ENCODE results near the gene RAB11A. TPM values are rescaled to one million over a fixed set of nuclear protein-coding genes. Genes with fewer than 3 reads are reported as not detected.

The RAB11A gene
- total RNA-seq, 1 donor from 2014 or later = 317 TPM

DNA sequence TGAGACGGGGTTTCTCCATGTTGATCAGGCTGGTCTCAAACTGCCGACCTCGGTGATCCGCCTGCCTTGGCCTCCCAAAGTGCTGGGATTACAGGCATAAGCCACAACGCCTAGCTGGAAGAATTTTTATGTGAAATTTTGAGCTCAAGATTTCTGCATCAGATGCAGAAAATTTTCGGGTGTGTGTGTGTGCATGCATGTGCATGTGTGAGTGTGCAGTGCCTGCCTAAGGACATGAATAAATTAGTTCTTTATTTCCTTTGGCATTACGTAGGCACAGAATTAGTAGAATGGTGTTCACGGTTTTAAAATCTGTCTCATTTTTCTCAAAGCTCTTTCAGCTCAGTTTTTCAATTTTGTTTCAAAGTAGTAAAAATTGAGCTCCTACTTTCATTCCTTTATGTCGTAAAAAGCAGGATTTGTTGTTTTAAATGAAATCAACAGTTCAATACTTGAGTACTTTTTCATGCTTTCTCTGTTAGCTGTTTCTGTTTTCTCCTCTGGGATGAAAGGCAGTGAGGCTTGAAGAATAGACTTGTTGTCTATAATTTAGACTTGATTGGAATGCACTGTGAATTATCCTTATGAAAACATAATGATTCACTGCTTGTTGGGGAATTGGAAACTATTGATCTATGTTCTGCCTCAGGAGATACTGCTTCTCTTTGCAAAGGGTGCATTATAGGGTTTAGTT, 23.3 kb upstream of the RAB11A start:
- peaks cover 19% of the 10 kb centered on the region for H3K27me3 Mint-ChIP-seq (ENCODE audit: unreplicated experiment)

GRCh38 chr15:65847989-65848388, 21.3 kb upstream of the RAB11A start:
- TF ChIP-seq, protein P1, sequence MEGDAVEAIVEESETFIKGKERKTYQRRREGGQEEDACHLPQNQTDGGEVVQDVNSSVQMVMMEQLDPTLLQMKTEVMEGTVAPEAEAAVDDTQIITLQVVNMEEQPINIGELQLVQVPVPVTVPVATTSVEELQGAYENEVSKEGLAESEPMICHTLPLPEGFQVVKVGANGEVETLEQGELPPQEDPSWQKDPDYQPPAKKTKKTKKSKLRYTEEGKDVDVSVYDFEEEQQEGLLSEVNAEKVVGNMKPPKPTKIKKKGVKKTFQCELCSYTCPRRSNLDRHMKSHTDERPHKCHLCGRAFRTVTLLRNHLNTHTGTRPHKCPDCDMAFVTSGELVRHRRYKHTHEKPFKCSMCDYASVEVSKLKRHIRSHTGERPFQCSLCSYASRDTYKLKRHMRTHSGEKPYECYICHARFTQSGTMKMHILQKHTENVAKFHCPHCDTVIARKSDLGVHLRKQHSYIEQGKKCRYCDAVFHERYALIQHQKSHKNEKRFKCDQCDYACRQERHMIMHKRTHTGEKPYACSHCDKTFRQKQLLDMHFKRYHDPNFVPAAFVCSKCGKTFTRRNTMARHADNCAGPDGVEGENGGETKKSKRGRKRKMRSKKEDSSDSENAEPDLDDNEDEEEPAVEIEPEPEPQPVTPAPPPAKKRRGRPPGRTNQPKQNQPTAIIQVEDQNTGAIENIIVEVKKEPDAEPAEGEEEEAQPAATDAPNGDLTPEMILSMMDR (IDR thresholded peaks at IDR 0.05) = no peak
- peaks cover 7% of the 10 kb centered on the region for H3K4me1 Mint-ChIP-seq (ENCODE audit: unreplicated experiment)
- H3K36me3 Mint-ChIP-seq (ENCODE audit: unreplicated experiment) = peaks cover 2% of the 10 kb centered on the region
- no peak overlapping the region for H3K27ac Mint-ChIP-seq (ENCODE audit: unreplicated experiment)
- H3K9me3 Mint-ChIP-seq (ENCODE audit: unreplicated experiment) = no peaks in the 10 kb centered on the region
- DNase-seq (ENCODE audit: extremely low spot score, unreplicated experiment) = no peak
- no peak overlapping the region for H3K4me3 Mint-ChIP-seq (ENCODE audit: unreplicated experiment)
- H3K27me3 Mint-ChIP-seq (ENCODE audit: unreplicated experiment) = peaks cover 25% of the 10 kb centered on the region

More for the DNA sequence above, 23.3 kb upstream of the RAB11A start:
- DNase-seq (ENCODE audit: extremely low spot score, unreplicated experiment) = no peak
- Mint-ChIP-seq H3K9me3 (ENCODE audit: unreplicated experiment) (no peaks in the 10 kb centered on the region), H3K36me3 (ENCODE audit: unreplicated experiment) (peaks cover 2% of the 10 kb centered on the region), H3K27ac (ENCODE audit: unreplicated experiment) (no peak overlapping the region), H3K4me3 (ENCODE audit: unreplicated experiment) (no peak overlapping the region), H3K4me1 (ENCODE audit: unreplicated experiment) (peaks cover 15% of the 10 kb centered on the region)
- TF ChIP-seq, protein P1 (IDR thresholded peaks at IDR 0.05) = no peak

DNA sequence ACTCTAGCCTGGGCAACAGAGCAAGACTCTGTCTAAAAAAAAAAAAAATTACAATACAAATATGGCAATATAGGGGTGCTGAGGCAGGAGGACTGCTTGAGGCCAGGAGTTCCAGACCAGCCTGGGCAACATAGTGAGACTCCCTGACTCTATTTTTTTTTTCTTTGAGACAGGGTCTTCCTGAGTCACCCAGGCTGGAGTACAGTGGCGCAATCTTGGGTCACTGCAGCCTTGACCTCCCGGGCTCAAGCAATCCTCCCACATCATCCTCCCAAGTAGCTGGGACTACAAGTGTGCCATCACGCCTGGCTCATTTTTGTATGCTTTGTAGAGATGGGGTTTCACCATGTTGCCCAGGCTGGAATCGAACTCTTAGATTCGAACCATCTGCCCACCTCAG, 17.3 kb upstream of the RAB11A start:
- no peaks in the 10 kb centered on the region for H3K9me3 Mint-ChIP-seq (ENCODE audit: unreplicated experiment)
- TF ChIP-seq, protein P1 (IDR thresholded peaks at IDR 0.05) = no peak
- H3K4me3 Mint-ChIP-seq (ENCODE audit: unreplicated experiment) = no peak overlapping the region
- no peak for DNase-seq (ENCODE audit: extremely low spot score, unreplicated experiment)
- H3K36me3 Mint-ChIP-seq (ENCODE audit: unreplicated experiment) = no peaks in the 10 kb centered on the region
- H3K4me1 Mint-ChIP-seq (ENCODE audit: unreplicated experiment) = peaks cover 3% of the 10 kb centered on the region
- peaks cover 36% of the 10 kb centered on the region for H3K27me3 Mint-ChIP-seq (ENCODE audit: unreplicated experiment)
- no peak overlapping the region for H3K27ac Mint-ChIP-seq (ENCODE audit: unreplicated experiment)

DNA sequence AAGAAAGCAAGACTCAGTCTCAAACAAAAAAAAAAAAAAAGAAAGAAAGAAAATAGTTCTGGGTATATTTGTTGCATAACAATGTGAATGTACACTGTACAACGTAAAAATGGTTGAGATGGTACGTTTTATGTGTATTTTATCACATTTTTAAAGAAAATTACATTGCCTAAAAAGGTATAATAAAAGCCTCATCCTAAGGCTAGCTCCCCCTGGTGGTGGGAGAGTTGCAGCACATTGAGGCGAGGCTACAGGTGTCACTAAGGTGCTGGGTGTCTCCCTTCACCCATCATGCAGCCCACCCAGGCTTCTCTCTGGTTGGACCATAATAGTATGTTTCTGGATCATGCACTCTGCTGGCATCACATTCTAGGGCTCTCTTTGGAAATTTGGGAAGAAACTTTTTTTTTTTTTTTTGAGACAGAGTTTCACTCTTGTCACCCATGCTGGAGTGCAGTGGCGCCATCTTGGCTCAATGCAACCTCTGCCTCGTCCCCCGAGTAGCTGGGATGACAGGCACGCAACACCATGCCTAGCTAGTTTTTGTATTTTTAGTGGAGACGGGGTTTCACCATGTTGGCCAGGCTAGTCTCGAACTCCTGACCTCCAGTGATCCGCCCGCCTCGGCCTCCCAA, 12.4 kb upstream of the RAB11A start:
- DNase-seq (ENCODE audit: extremely low spot score, unreplicated experiment) = no peak
- H3K4me1 Mint-ChIP-seq (ENCODE audit: unreplicated experiment) = peaks cover 14% of the 10 kb centered on the region
- no peak overlapping the region for H3K4me3 Mint-ChIP-seq (ENCODE audit: unreplicated experiment)
- no peak overlapping the region for H3K27ac Mint-ChIP-seq (ENCODE audit: unreplicated experiment)
- peaks cover 32% of the 10 kb centered on the region for H3K27me3 Mint-ChIP-seq (ENCODE audit: unreplicated experiment)
- H3K9me3 Mint-ChIP-seq (ENCODE audit: unreplicated experiment) = no peaks in the 10 kb centered on the region
- TF ChIP-seq, protein P1 (IDR thresholded peaks at IDR 0.05) = peak; percentile 67
- H3K36me3 Mint-ChIP-seq (ENCODE audit: unreplicated experiment) = no peaks in the 10 kb centered on the region

DNA sequence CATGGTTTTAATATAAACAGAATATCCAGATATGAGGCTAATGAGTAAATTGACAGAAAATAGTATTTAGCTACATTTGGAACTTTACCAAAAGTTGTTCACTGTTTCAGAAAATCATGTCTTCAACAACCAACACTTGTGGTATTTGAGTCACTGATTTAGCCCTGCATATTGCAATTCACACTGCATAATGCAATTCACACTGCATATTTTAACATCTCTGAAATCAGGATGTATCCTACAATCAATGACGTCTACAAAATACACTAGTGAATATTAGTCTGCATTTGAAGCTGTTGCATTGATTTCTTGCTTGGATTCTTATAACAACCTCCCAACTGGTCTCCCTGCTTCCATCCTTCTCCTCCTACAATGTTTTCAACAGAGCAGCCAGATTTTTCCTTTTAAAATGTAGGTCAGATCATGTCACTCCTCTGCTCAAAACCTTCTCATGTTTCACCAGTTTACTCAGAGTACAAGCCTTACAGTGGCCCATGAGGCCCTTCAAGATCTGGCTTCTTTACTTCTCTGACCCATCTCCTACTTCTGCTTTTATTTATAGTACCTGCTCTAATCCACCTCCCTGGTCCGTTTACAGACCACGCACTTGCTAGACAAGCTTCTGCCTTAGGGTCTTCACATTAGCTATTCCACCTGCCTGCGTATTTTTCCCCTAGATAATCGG, 11.4 kb upstream of the RAB11A start:
- no peaks in the 10 kb centered on the region for H3K9me3 Mint-ChIP-seq (ENCODE audit: unreplicated experiment)
- H3K36me3 Mint-ChIP-seq (ENCODE audit: unreplicated experiment) = no peaks in the 10 kb centered on the region

More for the DNA sequence above, 11.4 kb upstream of the RAB11A start:
- H3K4me1 Mint-ChIP-seq (ENCODE audit: unreplicated experiment) = peaks cover 14% of the 10 kb centered on the region
- no peak overlapping the region for H3K4me3 Mint-ChIP-seq (ENCODE audit: unreplicated experiment)
- H3K27ac Mint-ChIP-seq (ENCODE audit: unreplicated experiment) = no peak overlapping the region
- no peak for DNase-seq (ENCODE audit: extremely low spot score, unreplicated experiment)
- TF ChIP-seq, protein P1 (IDR thresholded peaks at IDR 0.05) = no peak
- H3K27me3 Mint-ChIP-seq (ENCODE audit: unreplicated experiment) = peaks cover 29% of the 10 kb centered on the region
